22Rv1 (cell line): Measurements from ENCODE around the gene MRPL55.

ENCODE experiments used
- ZFX ChIP-seq: fragments of 450-650 bp; IDR thresholded peaks from 2 replicates; pipeline ENCODE4 v1.6.1; 2017; ENCODE audit warnings: antibody characterized with exemption, borderline replicate concordance
- TF ChIP-seq, protein P1 (sequence below): fragments of 450-650 bp; IDR thresholded peaks from 2 replicates; pipeline ENCODE4 v1.5.1; 2017; ENCODE audit warnings: mild to moderate bottlenecking

GRCh38 chr1:228140724-228141225, 31.7 kb upstream of the MRPL55 start:
- TF ChIP-seq, protein P1, sequence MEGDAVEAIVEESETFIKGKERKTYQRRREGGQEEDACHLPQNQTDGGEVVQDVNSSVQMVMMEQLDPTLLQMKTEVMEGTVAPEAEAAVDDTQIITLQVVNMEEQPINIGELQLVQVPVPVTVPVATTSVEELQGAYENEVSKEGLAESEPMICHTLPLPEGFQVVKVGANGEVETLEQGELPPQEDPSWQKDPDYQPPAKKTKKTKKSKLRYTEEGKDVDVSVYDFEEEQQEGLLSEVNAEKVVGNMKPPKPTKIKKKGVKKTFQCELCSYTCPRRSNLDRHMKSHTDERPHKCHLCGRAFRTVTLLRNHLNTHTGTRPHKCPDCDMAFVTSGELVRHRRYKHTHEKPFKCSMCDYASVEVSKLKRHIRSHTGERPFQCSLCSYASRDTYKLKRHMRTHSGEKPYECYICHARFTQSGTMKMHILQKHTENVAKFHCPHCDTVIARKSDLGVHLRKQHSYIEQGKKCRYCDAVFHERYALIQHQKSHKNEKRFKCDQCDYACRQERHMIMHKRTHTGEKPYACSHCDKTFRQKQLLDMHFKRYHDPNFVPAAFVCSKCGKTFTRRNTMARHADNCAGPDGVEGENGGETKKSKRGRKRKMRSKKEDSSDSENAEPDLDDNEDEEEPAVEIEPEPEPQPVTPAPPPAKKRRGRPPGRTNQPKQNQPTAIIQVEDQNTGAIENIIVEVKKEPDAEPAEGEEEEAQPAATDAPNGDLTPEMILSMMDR: no peak
- no peak for TF ChIP-seq ZFX
